HG03095 (cell line): Measurements from ENCODE around the gene MRGPRE.

Experiments used
- ATAC-seq: cut with Tn5 transposase; IDR thresholded peaks from one replicate; pipeline ENCODE4 v1.9.1; 2021; ENCODE audit warnings: moderate library complexity; ENCODE audit not compliant: unreplicated experiment

Gene MRGPRE

GRCh38 chr11:3182462-3182852, 49.8 kb downstream of the MRGPRE start:
- ATAC-seq, result no peak

GRCh38 chr11:3181725-3182461, 50.3 kb downstream of the MRGPRE start:
- no peak for ATAC-seq

GRCh38 chr11:3180869-3181268, 51.3 kb downstream of the MRGPRE start:
- ATAC-seq, result no peak

GRCh38 chr11:3178349-3178748, 53.9 kb downstream of the MRGPRE start:
- no peak for ATAC-seq

- ATAC-seq, result no peak
Observed at GRCh38 chr11:3177931-3178330, 54.3 kb downstream of the MRGPRE start.
